Stimulated activated CD4-positive, alpha-beta T cell treated with anti-CD3 and anti-CD28 coated beads, Interleukin-4, amount 100 ng/mL, for 4 hours (primary cell): ENCODE measurements around the gene ADGRA1.

Experiments
- DNase-seq, 2 experiments: peaks; one replicate each; pipeline ENCODE4 v3.0.0-alpha.2; 2020

The ADGRA1 gene

DNA sequence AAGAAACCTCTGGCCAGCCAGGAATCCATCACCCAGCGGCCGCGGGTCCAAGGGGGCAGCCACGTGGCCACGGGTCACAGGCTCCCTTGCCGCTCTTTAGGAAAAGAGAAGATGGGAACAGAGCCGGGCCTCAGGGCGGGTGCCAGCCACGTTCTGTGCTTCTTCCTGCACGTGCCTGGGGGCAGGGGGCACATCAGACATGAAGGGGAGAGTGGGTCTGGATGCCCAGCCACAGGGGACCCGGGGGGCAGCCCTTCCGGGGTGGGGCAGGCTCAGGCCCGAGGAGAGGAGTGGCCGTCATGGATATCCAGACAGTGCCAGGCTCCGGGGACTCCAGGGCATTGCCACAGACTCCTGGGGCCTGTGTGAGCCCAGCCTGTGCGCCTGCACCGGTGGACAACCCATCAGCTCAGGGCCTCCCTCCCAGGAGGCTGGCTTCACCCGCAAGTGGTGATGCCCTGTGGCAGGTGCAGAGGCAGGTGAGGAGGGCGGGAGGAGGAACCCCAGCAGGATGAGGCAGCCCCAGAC lies 31.0 kb upstream of the ADGRA1 start:
- no peak for DNase-seq

DNA sequence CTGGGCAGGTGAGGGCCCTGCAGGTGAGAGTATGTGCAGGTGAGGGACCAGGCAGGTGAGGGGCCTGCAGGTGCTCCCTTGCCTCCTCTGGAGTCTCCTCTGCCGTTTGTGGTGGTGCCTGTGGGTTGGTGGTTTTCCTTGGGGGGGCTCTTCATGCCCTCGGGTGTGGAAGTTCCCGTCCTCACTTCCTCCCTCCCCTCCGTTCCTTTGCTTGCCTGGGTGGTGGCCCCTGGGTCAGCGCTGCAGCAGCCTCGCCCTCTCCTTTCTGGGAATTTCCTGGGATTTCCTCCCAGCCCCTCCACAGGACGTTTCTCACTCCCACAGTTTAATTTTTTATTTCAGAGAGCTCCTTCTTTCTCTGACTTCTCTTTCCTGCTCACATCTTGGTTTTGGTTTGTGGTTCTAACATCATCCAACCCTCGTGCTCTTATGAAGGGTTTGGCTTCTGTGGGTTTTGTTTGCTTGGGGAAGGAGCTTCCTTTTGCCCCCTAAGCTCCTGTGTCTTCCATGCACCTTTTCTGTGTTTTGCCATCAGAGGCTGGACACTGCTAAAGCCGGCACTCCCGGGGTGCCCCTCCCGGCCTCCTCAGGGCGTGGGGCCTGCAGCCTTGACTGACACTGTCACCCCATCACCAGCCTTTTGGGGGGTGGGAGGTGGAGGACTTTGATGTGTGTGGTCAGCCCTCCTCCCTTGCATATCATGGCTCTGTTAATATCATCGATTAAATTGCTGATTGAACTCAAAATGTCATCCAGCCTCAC lies 29.2 kb upstream of the ADGRA1 start:
- DNase-seq, result no peak

- no peak for DNase-seq
These were observed 28.6 kb upstream of the ADGRA1 start for GRCh38 chr10:133059093-133059470.

GRCh38 chr10:133059571-133059970 lies 28.2 kb upstream of the ADGRA1 start:
- no peak for DNase-seq

DNA sequence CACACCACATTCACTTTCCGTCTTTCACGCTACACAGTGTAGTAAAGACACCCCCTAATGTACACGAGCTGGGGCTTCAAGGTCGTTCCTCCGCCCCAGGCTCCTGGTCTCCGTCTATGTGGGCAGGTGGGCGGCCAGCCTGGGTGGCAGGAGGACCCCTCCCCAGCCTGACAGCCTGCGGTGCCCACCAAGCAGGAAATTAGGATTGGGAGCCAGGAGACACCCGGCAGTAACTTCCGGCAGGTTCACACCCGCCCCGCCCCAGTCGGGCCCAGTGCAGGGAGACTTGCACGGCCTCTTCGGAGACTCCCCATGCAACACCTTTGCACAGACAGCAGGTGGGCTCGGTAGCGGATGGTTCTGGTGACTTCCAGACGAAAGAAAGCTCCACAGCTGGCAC lies 27.7 kb upstream of the ADGRA1 start:
- no peak for DNase-seq

DNA sequence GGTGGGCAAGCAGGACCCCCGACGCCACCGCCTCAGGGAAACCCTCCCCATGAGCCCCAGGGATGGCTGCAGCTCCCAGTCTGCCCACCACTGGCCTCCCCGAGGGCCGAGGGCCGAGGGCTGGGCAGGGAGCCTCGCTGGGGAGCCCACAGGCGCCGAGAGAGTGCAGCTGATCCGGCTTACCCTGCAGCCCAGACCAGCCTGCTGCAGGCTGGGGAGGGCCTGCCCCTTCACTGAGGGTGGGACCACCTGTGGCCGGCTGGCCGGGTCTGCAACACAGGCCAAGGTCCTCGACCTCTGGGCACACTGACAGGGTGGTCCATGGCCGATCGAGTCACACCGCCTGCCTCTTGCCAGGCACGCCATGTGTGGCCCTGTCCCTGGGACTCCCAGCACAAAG lies 27.3 kb upstream of the ADGRA1 start:
- DNase-seq, result no peak

DNA sequence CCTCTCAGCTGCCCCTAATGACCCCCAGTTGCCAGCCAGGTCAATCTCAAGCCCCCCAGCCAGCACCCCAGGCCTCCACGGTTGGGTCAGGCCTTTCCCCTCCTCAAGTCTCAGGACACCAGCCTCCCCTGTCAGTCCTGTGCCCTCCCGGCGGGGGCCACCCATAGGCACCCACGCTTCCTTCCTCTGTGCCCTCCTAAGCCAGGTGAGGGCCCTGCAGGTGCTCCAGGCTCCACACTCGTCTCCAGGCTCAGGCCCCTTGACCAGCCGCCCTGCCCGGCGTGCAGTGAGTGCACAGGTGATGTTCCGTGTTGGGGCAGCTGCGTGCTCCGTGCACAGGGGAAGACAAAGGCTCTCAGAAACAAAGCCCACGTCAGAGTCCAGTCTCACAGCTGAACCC lies 26.8 kb upstream of the ADGRA1 start:
- DNase-seq, result no peak

GRCh38 chr10:133061296-133062038 lies 26.3 kb upstream of the ADGRA1 start:
- no peak for DNase-seq

DNA sequence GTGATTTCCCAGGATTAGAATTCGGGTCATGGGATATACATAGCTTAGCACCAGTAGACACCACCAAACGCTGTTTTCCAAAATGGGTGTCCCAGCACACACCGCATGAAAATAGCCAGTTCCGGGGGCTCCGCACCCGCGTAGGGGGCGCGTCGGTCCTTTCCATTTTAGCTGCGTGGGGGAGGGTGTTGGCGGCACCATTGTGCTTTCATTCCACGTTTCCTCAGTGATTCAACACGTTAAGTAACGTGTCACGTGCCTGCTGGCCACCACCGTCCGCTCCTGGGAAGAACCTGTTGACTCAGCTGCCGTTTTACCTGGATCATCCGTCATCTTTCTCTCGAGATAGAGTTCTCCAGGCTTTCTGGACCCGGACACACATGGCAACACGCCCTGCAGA lies 25.6 kb upstream of the ADGRA1 start:
- DNase-seq, result no peak

- DNase-seq, result no peak
These were observed 25.1 kb upstream of the ADGRA1 start for GRCh38 chr10:133062635-133063034.

DNA sequence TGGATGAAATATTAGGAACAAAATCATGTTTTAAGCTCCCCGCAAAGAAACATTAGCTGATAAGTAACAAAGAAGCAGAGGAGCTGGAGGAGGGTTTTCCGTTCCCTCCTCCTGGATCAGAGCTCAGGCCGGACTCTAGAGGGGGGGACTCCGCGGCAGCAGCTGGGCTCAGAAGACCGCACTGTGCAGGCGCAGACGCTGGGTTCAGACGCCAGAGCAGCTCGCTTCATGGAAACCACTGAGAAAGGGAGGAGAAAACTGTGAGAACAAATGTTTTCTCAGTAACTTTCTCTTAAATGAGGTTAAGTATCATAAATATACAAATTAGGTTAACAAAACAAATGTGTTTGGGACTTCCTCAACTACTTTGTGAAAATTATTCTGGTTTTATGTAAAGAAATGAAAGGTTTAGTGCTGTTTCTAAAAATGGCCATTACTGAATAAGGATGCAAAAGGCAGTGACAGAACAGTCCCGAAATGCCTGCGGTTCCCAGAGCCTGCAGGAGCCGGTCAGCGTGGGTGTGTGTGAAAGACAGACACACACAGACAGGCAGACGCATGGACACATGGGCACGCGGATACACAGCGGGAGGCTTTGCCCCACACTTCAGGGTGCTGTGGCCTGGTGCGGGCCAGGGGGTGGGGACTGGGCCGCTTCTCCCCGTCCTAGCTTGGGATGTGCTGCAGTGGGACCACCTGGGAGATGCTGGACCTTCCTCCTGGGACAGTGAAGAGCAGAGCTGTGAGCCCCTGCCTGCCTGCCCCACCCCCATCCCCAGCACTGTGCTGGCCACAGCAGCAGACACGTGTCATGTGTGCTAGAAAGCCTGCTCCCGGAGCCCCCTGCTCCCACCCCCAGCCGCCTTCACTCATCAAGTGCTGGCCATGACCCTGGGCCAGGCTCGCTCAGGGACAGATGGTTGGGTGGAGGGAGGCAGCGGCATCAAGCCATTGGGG lies 20.3 kb upstream of the ADGRA1 start:
- no peak for DNase-seq

DNA sequence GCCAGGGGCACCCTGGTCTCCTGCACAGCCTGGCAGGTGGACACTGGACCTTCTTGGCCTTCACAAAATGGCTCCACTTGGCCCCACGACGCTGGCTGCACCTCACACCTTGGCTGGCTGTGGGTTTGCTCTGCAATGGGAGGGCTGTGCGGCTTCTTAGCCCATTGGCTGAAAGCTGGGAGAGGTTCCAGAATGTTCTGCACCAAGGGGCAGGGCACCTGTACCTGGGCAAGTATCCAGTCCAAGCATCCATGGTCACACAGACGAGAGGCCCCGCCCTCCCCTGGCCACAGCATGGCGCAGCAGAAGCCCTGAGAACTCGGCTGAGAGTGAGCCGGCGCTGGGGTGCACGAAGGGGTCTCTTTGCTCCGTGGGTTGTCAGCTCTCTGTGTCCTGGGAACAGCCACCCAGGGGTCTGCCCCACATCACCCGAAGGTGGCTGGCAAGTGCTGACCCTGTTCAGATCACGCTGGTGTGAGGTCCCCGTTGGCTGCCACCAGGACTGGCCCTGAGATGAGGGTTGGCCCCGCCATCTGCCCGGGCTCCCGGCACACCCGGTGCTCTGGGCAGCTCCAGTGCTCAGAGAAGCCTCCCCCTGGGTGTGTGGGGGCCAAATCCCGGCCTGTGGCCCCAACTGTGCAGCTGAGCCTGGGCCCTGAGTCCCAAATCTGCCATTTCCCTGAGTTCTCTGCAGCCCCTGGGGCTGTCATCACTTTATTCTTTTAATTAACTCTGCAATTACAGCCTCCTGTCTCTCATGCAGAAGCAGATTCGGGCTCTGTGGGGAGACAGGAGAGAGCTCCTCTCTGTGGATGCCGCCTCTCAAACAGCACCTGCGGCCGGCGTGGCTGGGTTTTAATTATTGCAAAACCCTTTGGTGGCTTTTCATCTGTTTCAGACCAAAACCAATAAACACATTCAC lies 19.4 kb upstream of the ADGRA1 start:
- no peak for DNase-seq

- DNase-seq, result no peak
These were observed 18.6 kb upstream of the ADGRA1 start for GRCh38 chr10:133069033-133069525.

- no peak for DNase-seq
These were observed 17.3 kb upstream of the ADGRA1 start for GRCh38 chr10:133070405-133070804.

- DNase-seq, result no peak
These were observed 16.9 kb upstream of the ADGRA1 start for GRCh38 chr10:133070810-133071209.

DNA sequence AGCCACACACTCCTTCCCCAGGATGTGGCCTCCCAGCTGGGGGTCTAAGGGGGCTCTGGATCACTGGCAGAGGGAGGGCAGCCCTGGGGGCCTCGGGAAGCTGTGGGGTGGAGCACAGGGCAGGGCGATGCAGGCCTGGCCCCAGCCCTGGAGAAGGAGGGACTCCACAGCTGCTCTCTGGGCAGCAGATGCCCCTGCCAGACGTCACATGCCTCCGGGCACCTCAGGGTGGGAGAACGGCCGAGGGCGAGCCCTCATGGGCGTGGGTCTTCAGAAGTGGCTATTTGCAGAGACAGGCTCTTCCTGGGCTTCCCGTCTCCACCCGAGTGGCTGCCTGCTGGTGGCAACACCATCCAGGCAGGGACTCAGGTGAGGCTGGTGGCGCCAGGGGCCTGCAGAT lies 16.0 kb upstream of the ADGRA1 start:
- no peak for DNase-seq

DNA sequence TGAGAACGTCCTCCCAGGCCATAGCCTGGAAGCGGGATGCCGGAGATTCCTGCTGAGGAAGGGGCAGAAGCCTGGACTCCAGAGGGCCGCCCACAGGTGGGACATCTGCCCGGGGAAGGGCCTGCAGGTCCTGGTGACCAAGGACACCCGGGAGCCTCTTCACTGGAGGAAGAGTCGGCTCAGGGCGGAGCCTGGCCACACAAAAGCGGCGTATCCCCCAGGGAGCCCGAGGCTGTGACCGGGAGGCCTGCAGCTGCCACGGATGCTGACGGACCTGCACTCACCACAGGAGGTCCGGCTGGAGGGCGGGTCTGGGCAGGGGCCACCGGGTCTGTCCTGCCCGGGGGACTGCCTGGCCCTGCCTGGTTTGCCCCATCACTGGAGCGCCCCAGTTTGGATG lies 15.5 kb upstream of the ADGRA1 start:
- DNase-seq, result no peak

GRCh38 chr10:133072720-133073390 lies 14.9 kb upstream of the ADGRA1 start:
- DNase-seq, result no peak

DNA sequence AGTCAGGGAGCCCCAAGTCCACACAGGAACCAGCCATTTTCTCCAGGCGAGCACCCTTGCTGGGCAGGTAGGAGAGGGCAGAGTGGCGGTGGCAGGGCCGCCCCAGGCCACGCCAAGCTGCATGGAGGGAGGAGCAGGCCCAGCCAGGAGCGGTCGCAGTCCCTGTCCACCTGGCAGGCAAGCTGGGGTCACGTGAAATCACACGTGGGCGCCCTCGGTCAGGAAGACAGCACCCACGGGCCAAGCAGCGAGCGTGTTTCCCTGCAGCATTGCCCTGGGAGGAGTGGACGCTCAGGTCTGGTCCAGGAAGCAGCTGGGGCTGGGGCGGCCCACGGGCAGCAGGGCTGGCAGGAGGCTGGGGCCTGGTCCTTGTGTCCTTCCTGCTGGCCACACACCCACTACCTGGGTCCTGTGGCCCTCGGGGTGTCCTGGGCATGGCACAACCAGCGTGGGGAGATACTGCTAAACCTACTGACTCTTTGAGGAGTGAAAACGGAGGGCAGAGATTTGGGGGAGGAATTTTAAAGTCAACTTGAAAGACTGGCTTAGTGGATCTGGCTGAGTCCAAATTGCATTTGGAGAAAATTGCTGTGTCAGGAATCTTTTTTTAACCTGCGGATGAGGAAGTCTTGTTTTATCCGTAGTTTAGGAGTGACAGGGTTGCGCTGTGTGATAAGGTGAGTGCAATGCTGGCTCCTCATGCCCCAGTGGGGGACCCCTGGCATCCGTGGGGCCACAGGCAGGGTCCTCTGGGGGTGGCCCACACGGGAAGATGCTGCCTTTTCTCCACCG lies 12.2 kb upstream of the ADGRA1 start:
- DNase-seq, result no peak

DNA sequence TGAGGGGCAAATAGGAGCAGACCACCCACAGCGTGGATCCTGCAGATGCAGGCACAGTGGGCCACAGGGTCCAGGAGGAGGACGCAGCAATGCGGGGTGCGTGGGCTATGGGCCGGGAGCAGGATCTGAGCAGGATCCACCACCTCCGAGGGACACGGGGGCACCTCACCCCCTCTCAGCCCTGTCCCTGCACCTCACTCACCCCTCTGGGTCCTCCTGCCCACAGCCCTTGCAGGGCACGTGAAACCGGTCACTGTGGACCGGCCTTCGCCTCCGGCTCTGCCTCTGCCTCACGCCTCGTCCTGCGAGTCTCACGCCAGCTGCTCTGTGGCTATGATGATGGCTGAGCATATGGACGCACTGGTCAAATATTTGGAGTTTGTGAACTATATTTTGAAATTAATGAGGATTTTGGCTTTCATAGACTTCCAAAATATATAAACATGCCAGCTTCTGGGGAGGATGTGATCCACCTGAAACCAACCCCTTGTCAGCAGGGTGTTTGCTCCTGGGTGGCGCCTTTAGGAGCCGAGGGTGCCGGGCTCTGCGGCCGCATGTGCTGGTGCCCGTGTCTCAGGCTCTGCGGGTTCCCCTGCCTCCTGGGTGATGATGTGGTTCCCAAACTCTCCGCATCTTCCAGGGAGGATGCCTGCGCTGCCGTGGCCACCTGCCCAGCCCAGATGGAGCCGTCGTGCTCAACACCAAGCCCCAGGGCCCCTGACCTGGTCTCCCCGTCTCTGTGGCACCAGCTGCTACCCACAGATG lies 11.3 kb upstream of the ADGRA1 start:
- DNase-seq, result no peak
